GM12878 (cell line): ENCODE data around the gene WDR59. TPM values are rescaled to one million over a fixed set of nuclear protein-coding genes. Genes with fewer than 3 reads are reported as not detected.

Experiments used
- ATAC-seq: fragments of 200-7000 bp; cut with Tn5 transposase; 3 replicates; pipeline ENCODE4 v1.9.1; 2020; ENCODE audit warnings: mild to moderate bottlenecking, moderate library complexity
- BruUV-seq: library from RNA; stranded (reverse); fragments of 400-500 nt; replicated peaks from 2 replicates; lab custom pipeline; 2021; lab: Mats Ljungman, UMichigan
- CTCF ChIA-PET: fragments of 300-600 bp; sonication (Branson Sonifier 250); formaldehyde crosslinking; extraction: SDS; loops from one replicate; lab custom pipeline; 2021; ENCODE audit warnings: inconsistent platforms; lab: Yijun Ruan, JAX
- POLR2A ChIA-PET: fragments of 350-600 bp; formaldehyde crosslinking; extraction: SDS; loops from one replicate; lab custom pipeline; 2021; ENCODE audit warnings: inconsistent platforms; lab: Charles Lee
- RAD21 ChIA-PET: fragments of 300-600 bp; sonication (Branson Sonifier 250); formaldehyde crosslinking; loops from one replicate; lab custom pipeline; 2023; ENCODE audit warnings: antibody characterized with exemption; ENCODE audit not compliant: unreplicated experiment; lab: Charles Lee
- SMC1A ChIA-PET: fragments of 300-600 bp; sonication (Branson Sonifier 250); formaldehyde crosslinking; loops from one replicate; lab custom pipeline; 2023; ENCODE audit not compliant: unreplicated experiment, uncharacterized antibody; lab: Charles Lee
- DNase-seq: peaks from one replicate; pipeline ENCODE4 v3.0.0-alpha.2; 2011; ENCODE audit warnings: low read depth, low spot score
- FAIRE-seq: peaks from 3 replicates; lab custom pipeline; 2011; peaks lifted over from hg19 to GRCh38; lab: Jason Lieb, UNC
- H2AFZ ChIP-seq: 2 replicates; pipeline ENCODE4 v1.6.0; 2011; ENCODE audit warnings: low read depth, low read length, control low read depth; ENCODE audit not compliant: control insufficient read depth
- H3K27ac ChIP-seq: 2 replicates; pipeline ENCODE4 v1.5.1; 2011; ENCODE audit warnings: control low read depth; ENCODE audit not compliant: control insufficient read depth, insufficient read depth
- H3K27me3 ChIP-seq, 2 experiments: replicated peaks in 1 of 2; 2 replicates each; pipeline versions ENCODE4 v1.6.0 to v1.6.1; 2011; ENCODE audit warnings: low read length in 1 of 2; ENCODE audit not compliant: control insufficient read depth in 2 of 2, insufficient read depth in 2 of 2
- H3K36me3 ChIP-seq, 2 experiments: 2 replicates each; pipeline ENCODE4 v1.5.1; 2011; ENCODE audit warnings: low read length in 1 of 2; ENCODE audit not compliant: control insufficient read depth in 2 of 2, insufficient read depth in 2 of 2
- H3K4me1 ChIP-seq: 2 replicates; pipeline ENCODE4 v1.6.1; 2011; ENCODE audit warnings: mild to moderate bottlenecking, low read length, moderate library complexity, mixed read lengths; ENCODE audit not compliant: control insufficient read depth, insufficient read depth
- H3K4me2 ChIP-seq: 2 replicates; pipeline ENCODE4 v1.6.0; 2011; ENCODE audit warnings: control low read depth; ENCODE audit not compliant: control insufficient read depth, insufficient read depth
- H3K4me3 ChIP-seq: fragments of 200-600 bp; sonication (generic); 2 replicates; pipeline ENCODE4 v1.5.1; 2016
- H3K79me2 ChIP-seq: 2 replicates; pipeline ENCODE4 v1.6.0; 2011; ENCODE audit warnings: low read length; ENCODE audit not compliant: control insufficient read depth, insufficient read depth
- H3K9ac ChIP-seq: 2 replicates; pipeline ENCODE4 v1.8.0; 2011; ENCODE audit warnings: low read length, control low read depth, mixed read lengths; ENCODE audit not compliant: control insufficient read depth, insufficient read depth
- H3K9me3 ChIP-seq: replicated peaks from 3 replicates; pipeline ENCODE4 v1.5.1; 2011; ENCODE audit warnings: mild to moderate bottlenecking, low read length; ENCODE audit not compliant: control insufficient read depth, insufficient read depth
- H4K20me1 ChIP-seq: 2 replicates; pipeline ENCODE4 v1.6.0; 2011; ENCODE audit not compliant: control insufficient read depth, insufficient read depth
- CHD4 ChIP-seq: fragments of 200-600 bp; sonication (generic); IDR thresholded peaks from 2 replicates; pipeline ENCODE4 v1.6.1; 2016; ENCODE audit warnings: mild to moderate bottlenecking
- ETV6 ChIP-seq, 2 experiments: fragments of 450-650 bp in 1 of 2; IDR thresholded peaks in 1 of 2; conservative IDR thresholded peaks in 1 of 2; 2 replicates each; pipeline ENCODE4 v1.6.1; 2014; ENCODE audit warnings: antibody characterized with exemption in 1 of 2, borderline replicate concordance in 1 of 2, low read depth in 1 of 2, mild to moderate bottlenecking in 1 of 2, moderate library complexity in 1 of 2
- NFIC ChIP-seq: IDR thresholded peaks from 2 replicates; pipeline ENCODE4 v1.6.1; 2012; ENCODE audit warnings: low read depth, mild to moderate bottlenecking, inconsistent platforms, low read length, moderate library complexity
- NR2F1 ChIP-seq: fragments of 450-650 bp; conservative IDR thresholded peaks from 2 replicates; pipeline ENCODE4 v1.6.1; 2017; ENCODE audit warnings: mild to moderate bottlenecking
- NRF1 ChIP-seq: conservative IDR thresholded peaks from 2 replicates; pipeline ENCODE4 v1.6.1; 2011; ENCODE audit warnings: mild to moderate bottlenecking, low read depth, low read length, improper control_type of control experiment
- POLR2A ChIP-seq: IDR thresholded peaks from 2 replicates; pipeline ENCODE4 v1.6.1; 2011; ENCODE audit warnings: low read depth, mild to moderate bottlenecking, low read length
- POLR2AphosphoS2 ChIP-seq: IDR thresholded peaks from 2 replicates; pipeline ENCODE4 v1.6.1; 2011; ENCODE audit warnings: low read depth, mild to moderate bottlenecking, low read length, improper control_type of control experiment, moderate library complexity
- POLR2AphosphoS5 ChIP-seq: IDR thresholded peaks from 2 replicates; pipeline ENCODE4 v1.6.1; 2011; ENCODE audit warnings: mild to moderate bottlenecking, low read length, inconsistent platforms
- SIN3A ChIP-seq: IDR thresholded peaks from 2 replicates; pipeline ENCODE4 v1.6.1; 2012; ENCODE audit warnings: low read depth, low read length, improper control_type of control experiment
- SMARCA5 ChIP-seq: fragments of 450-650 bp; IDR thresholded peaks from 2 replicates; pipeline ENCODE4 v1.6.1; 2017; ENCODE audit warnings: mild to moderate bottlenecking
- SPI1 ChIP-seq: IDR thresholded peaks from 2 replicates; pipeline ENCODE4 v1.6.1; 2011; ENCODE audit warnings: low read depth, mild to moderate bottlenecking, low read length, moderate library complexity, borderline replicate concordance; ENCODE audit not compliant: insufficient read depth
- SREBF2 ChIP-seq: IDR thresholded peaks from 2 replicates; pipeline ENCODE4 v1.6.1; 2012; ENCODE audit warnings: mild to moderate bottlenecking, low read length
- TARDBP ChIP-seq: IDR thresholded peaks from 2 replicates; pipeline ENCODE4 v1.6.1; 2016; ENCODE audit warnings: borderline replicate concordance
- WGBS: methylation state at CpG from one replicate; pipeline ENCODE4 v1.1.6; 2016; ENCODE audit warnings: low lambda C conversion rate; ENCODE audit not compliant: insufficient replicate concordance, insufficient coverage; ENCODE audit errors: missing lambda C conversion rate; 5-methylcytosine and 5-hydroxymethylcytosine counted together
- in situ Hi-C: fragments of 300-500 bp; cut with MboI; formaldehyde crosslinking; loops from 9 replicates; pipeline ENCODE4 v1.14.3; 2018; ENCODE audit warnings: mixed read lengths
- intact Hi-C: fragments of 100-400 bp; cut with micrococcal nuclease; formaldehyde crosslinking; loops from one replicate; pipeline ENCODE4 v1.14.2; 2022; ENCODE audit not compliant: unreplicated experiment
- polyA plus RNA-seq, 11 experiments: library from polyadenylated mRNA; depleted of rRNA in 4 of 11; unstranded in 6 of 11; stranded (reverse) in 5 of 11; fragments of >200 nt; fragmentation: Nextera tagmentation in 4 of 11; fragmentation: Illumina TruSeq in 1 of 11; extraction: Ambion mirVana in 4 of 11; extraction: Trizol in 1 of 11; gene quantifications; 1 replicate in 1 of 11; 2 replicates in 10 of 11; pipeline versions ENCODE4 v1.2.1 to v1.2.3, GENCODE V29; 2011 to 2016; ENCODE audit warnings: inconsistent platforms in 2 of 11, missing spikeins in 2 of 11, low read depth in 1 of 11
- total RNA-seq, 4 experiments: library from RNA; depleted of rRNA in 3 of 4; stranded (reverse); fragments of >200 nt in 3 of 4; fragmentation: Illumina TruSeq in 1 of 4; extraction: Trizol in 1 of 4; gene quantifications; 2 replicates each; pipeline versions ENCODE4 v1.2.1 to v1.2.3, GENCODE V29; 2013 to 2021
- TF ChIP-seq, protein P1 (sequence below): IDR thresholded peaks from 2 replicates; pipeline ENCODE4 v1.6.1; 2012; ENCODE audit warnings: low read depth, low read length, improper control_type of control experiment
- TF ChIP-seq, protein P2 (sequence below): fragments of 150-350 bp; IDR thresholded peaks from 2 replicates; pipeline ENCODE4 v1.6.1; 2014; ENCODE audit warnings: mild to moderate bottlenecking, low read depth, low read length
- TF ChIP-seq, protein P3 (sequence below): fragments of 450-650 bp; IDR thresholded peaks from 2 replicates; pipeline ENCODE4 v1.6.1; 2017; ENCODE audit warnings: mild to moderate bottlenecking, moderate library complexity

The WDR59 gene
- total and polyA plus RNA-seq, 10 of the 15 experiments (the other 5 are each of a cell fraction or from before 2014, with no cell fraction given): 9.7 to 78.4 (median 24.5) TPM

DNA sequence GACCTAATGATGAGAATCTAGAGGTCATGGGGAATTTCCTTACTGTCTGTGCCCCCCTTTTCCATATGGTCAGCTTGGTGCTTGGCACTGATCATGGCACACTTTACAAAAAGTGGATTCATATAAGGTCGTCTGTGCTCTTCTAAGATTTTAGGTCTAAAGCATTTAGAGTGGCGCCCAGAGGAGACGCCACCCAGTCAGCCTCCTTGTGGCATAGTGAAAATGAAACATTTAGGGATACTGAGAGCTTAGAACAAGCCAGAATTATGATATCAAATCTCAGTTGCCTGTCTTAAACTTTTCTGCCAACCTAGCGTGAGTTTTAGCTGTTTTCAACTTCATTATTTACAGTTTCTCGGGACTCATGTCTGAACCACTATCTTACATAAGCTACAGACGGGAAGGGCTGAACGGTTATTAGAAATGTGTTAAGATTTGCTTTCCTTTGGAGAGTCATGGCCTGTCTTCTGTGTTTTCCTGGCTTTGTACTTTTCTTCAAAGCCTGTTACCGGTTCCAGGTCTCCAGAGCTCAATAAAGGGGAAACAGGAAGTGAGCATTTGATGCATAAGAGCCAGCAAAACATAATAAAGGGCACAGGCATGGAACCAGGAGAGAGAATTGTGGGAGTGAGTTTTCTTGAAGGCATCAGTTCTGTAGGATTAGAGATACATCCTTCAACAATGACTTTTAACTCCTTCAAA lies 27.6 kb upstream of the WDR59 start:
- peak overlapping the region; percentile 96 for H3K27ac ChIP-seq
- ChIA-PET CTCF (interaction anchor here (0.8 to 5.9 kb wide), 9 partner anchors 7 to 98 kb away, joined by 3 to 38 read pairs (median 5); partner anchors contain the start of gene ZNRF1), SMC1A (interaction anchor here (1.1 to 4.2 kb wide), 17 partner anchors 10 to 312 kb away, joined by 3 to 43 read pairs (median 6); partner anchors contain the start of genes MLKL and WDR59), POLR2A (interaction anchor here (0.5 to 2.7 kb wide), 14 partner anchors 9 to 368 kb away, joined by 3 to 20 read pairs (median 4); partner anchors contain the start of gene WDR59), RAD21 (interaction anchor here (0.9 to 5.2 kb wide), 9 partner anchors 10 to 368 kb away, joined by 3 to 38 read pairs (median 8); partner anchors contain the start of genes WDR59 and ZNRF1)
- no peaks in the 10 kb centered on the region for H4K20me1 ChIP-seq
- peak; percentile 52 for ATAC-seq
- TSS peak; percentile 76 for BruUV-seq
- H3K79me2 ChIP-seq: peaks cover 63% of the 10 kb centered on the region
- in situ Hi-C loops (no loop called here), intact Hi-C loops (loop anchor here (5.0 kb wide), 1 partner anchor 65 kb away; no protein-coding TSS in a partner anchor)
- H3K27me3 ChIP-seq: no peaks in the 10 kb centered on the region
- peaks cover 41% of the 10 kb centered on the region for H3K4me1 ChIP-seq
- H3K4me3 ChIP-seq: peak overlapping the region; percentile 60
- H3K9me3 ChIP-seq: no peaks in the 10 kb centered on the region
- 2% methylated on average over 8 of the region's 8 CpGs for WGBS
- H3K4me2 ChIP-seq: peak overlapping the region; percentile 93
- H2AFZ ChIP-seq: peak overlapping the region; percentile 67
- no peak for DNase-seq
- FAIRE-seq: no peak
- H3K9ac ChIP-seq: peak overlapping the region; percentile 67
- H3K36me3 ChIP-seq: no peaks in the 10 kb centered on the region
- no peak; a peak in 1 of 4 replicates for TF ChIP-seq ETV6 (conservative IDR thresholded peaks at IDR 0.05 in 1 of 2, IDR thresholded peaks at IDR 0.05 in 1 of 2; ENCODE audit: borderline replicate concordance in 1 of 2, low read depth in 1 of 2)
- 0 out of 2 replicates have a peak, but pooled peaks have one; percentile 9 for TF ChIP-seq NR2F1
- TF ChIP-seq SREBF2: no peak
- peak; percentile 62; the same call in 1 of the 2 replicates for TF ChIP-seq POLR2AphosphoS5
- no peak for TF ChIP-seq CHD4
- TF ChIP-seq, protein P1, sequence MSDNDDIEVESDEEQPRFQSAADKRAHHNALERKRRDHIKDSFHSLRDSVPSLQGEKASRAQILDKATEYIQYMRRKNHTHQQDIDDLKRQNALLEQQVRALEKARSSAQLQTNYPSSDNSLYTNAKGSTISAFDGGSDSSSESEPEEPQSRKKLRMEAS: no peak
- TF ChIP-seq, protein P2, sequence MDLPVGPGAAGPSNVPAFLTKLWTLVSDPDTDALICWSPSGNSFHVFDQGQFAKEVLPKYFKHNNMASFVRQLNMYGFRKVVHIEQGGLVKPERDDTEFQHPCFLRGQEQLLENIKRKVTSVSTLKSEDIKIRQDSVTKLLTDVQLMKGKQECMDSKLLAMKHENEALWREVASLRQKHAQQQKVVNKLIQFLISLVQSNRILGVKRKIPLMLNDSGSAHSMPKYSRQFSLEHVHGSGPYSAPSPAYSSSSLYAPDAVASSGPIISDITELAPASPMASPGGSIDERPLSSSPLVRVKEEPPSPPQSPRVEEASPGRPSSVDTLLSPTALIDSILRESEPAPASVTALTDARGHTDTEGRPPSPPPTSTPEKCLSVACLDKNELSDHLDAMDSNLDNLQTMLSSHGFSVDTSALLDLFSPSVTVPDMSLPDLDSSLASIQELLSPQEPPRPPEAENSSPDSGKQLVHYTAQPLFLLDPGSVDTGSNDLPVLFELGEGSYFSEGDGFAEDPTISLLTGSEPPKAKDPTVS: no peak
- no peak for TF ChIP-seq SMARCA5
- no peak for TF ChIP-seq SIN3A
- TF ChIP-seq POLR2AphosphoS2: peak; percentile 19; the same call in 1 of the 2 replicates
- TF ChIP-seq SPI1: peak; percentile 84
- TF ChIP-seq, protein P3, sequence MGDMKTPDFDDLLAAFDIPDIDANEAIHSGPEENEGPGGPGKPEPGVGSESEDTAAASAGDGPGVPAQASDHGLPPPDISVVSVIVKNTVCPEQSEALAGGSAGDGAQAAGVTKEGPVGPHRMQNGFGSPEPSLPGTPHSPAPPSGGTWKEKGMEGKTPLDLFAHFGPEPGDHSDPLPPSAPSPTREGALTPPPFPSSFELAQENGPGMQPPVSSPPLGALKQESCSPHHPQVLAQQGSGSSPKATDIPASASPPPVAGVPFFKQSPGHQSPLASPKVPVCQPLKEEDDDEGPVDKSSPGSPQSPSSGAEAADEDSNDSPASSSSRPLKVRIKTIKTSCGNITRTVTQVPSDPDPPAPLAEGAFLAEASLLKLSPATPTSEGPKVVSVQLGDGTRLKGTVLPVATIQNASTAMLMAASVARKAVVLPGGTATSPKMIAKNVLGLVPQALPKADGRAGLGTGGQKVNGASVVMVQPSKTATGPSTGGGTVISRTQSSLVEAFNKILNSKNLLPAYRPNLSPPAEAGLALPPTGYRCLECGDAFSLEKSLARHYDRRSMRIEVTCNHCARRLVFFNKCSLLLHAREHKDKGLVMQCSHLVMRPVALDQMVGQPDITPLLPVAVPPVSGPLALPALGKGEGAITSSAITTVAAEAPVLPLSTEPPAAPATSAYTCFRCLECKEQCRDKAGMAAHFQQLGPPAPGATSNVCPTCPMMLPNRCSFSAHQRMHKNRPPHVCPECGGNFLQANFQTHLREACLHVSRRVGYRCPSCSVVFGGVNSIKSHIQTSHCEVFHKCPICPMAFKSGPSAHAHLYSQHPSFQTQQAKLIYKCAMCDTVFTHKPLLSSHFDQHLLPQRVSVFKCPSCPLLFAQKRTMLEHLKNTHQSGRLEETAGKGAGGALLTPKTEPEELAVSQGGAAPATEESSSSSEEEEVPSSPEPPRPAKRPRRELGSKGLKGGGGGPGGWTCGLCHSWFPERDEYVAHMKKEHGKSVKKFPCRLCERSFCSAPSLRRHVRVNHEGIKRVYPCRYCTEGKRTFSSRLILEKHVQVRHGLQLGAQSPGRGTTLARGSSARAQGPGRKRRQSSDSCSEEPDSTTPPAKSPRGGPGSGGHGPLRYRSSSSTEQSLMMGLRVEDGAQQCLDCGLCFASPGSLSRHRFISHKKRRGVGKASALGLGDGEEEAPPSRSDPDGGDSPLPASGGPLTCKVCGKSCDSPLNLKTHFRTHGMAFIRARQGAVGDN: peak; percentile 71
- TF ChIP-seq NRF1: no peak
- TF ChIP-seq TARDBP: no peak
- TF ChIP-seq NFIC: no peak
- 0 out of 2 replicates have a peak, but pooled peaks have one; percentile 3 for TF ChIP-seq POLR2A
